LNCAP (cell line): ENCODE results near the gene SDR39U1.

Experiments
- TF ChIP-seq, protein P1 (sequence below): fragments of 450-650 bp; IDR thresholded peaks from 2 replicates; pipeline ENCODE4 v1.5.1; 2017; ENCODE audit warnings: mild to moderate bottlenecking

The SDR39U1 gene

DNA sequence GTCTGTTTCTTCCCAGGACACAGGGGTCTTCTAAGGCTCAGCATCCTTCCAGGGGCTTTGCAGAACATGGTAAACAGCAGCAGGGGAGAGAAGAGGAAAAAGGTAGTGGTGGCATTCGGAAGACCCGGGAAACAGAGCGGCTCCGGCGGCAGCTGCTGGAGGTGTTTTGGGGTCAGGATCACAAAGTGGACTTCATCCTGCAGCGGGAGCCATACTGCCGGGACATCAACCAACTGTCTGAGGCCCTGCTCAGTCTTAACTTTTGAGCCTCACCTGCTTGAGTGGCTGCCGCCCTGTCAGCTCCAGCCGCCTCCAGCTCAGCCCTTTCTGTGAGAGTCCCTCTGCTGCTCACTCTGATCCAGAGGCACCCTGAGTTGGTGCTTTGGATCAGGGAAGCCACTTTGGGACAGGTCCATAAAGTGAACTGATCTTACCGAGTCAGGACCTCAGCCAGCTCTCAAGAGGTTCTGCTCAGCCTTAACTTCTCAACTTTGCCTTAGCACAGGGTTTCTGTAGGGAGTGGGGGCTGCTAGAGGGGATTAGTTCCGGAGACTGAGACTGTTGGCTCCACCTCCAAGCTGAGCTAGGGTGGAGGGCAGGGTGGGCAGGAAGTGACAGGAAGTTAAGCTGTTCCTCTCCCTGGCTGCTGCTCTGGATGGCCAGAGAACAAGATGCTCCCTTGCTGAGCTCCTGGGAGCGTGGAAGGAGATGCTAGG lies 5.4 kb downstream of the SDR39U1 start:
- TF ChIP-seq, protein P1, sequence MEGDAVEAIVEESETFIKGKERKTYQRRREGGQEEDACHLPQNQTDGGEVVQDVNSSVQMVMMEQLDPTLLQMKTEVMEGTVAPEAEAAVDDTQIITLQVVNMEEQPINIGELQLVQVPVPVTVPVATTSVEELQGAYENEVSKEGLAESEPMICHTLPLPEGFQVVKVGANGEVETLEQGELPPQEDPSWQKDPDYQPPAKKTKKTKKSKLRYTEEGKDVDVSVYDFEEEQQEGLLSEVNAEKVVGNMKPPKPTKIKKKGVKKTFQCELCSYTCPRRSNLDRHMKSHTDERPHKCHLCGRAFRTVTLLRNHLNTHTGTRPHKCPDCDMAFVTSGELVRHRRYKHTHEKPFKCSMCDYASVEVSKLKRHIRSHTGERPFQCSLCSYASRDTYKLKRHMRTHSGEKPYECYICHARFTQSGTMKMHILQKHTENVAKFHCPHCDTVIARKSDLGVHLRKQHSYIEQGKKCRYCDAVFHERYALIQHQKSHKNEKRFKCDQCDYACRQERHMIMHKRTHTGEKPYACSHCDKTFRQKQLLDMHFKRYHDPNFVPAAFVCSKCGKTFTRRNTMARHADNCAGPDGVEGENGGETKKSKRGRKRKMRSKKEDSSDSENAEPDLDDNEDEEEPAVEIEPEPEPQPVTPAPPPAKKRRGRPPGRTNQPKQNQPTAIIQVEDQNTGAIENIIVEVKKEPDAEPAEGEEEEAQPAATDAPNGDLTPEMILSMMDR = peak; percentile 36

DNA sequence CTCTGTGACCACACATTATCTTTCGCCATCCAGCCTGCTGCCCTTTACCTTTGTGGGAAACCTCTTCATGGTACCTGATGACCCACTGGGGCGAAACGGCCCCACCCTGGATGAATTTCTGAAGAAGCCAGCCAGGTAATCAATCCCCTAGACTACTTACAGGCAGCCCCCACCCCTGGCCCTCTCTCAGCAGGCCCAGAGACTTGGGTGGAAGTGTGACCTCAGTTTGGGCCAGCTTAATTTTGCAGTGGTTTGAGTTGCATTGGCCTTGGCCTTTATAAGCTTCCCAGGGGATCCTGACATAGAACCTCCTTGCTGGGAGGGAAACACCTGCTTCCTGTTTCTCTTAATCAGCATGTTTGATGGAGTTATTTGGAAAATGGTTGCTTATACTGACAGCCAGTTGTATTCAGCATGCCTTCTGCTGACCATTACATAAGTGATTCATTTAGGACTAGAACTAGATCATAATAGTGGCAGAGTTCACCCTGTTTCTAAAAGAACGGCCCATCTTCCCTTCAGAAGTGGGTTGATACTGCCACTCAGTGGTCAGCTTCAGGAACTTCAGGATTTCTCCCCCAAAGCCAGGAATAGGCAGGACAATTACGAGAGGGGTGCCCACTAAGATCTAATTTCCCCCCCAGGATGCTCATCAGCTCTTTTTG lies 6.1 kb downstream of the SDR39U1 start:
- TF ChIP-seq, protein P1 = peak; percentile 80

DNA sequence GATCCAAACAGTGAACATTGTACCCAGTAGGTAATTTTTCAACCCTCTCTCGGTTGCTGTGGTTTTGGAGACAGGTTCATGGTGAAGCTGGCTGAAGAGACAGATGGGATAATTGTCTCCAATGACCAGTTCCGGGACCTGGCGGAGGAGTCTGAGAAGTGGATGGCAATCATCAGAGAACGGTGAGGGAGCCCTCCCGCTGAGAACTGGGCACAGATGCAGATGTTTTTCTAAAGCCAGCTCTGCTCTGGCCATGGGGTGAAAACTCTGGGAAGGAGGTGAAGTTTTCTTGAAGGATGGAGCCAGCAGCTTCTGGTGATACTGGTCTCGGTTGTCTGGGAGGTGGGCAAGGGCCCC lies 6.6 kb downstream of the SDR39U1 start:
- TF ChIP-seq, protein P1 = no peak

DNA sequence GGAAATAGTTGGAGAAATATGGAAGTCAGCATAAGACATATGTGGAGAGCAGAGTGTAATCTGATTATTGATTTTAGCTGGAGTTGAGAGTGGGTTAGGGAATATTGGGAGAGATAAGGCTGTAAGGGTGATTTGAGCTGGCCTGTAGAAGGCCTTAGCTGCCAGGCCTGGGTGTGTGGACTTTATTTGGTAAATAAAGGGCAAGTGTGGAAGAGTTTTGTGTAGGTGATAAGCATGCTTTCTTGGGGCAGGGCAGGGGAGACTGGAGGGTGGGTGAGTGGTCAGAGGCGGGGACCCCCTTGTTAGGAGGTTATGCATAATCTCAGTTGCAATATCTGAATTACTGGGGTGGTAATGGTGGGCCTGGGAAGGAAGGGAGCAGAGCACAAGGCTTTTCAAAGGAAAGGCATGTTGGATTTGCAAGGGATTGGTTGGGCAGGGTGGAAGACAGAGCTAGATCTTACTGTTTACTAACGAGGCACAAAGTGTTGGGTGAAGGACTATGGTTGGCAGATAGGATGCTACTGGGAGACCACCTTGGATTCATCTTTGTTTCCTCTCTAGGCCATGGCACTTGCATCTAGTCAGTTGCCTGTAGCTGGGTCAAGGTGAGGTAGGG lies 7.3 kb downstream of the SDR39U1 start:
- TF ChIP-seq, protein P1 = no peak

DNA sequence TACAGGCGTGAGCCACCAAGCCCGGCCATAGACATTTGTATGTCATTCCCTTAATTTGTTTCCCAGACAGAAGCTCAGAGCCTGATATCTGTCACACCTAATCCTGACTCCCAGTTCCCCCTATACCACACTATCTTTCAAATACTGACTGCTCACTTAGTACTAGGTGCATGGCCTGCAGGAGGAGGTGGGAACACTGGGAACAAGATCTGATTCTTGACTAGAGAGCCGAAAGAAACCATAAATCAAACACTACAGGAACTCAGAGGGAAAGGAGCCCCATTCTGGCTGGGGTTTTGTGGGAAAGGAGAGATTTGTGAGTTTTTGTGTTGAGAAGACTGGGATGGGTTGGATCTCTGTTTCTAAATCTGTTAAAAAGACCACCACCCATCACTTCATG lies 7.9 kb downstream of the SDR39U1 start:
- TF ChIP-seq, protein P1 = no peak

DNA sequence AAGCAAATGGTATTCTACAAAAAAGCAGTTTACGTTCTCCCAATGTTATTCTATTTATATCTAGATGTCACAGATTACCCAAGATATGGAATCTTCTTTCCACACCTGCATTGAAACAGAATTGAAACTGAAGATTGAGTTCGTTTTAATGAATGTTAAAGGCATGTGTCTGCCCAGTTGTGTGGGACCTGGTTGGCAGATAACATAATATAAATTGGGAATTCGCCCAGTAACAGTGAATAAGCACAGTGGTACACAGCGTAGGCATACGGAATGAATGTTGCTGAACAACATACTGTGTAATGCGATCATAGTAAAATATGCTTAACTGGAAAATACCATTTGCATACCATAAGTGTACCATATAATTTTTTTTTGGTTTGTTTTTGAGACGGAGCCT lies 8.5 kb downstream of the SDR39U1 start:
- TF ChIP-seq, protein P1 = no peak

DNA sequence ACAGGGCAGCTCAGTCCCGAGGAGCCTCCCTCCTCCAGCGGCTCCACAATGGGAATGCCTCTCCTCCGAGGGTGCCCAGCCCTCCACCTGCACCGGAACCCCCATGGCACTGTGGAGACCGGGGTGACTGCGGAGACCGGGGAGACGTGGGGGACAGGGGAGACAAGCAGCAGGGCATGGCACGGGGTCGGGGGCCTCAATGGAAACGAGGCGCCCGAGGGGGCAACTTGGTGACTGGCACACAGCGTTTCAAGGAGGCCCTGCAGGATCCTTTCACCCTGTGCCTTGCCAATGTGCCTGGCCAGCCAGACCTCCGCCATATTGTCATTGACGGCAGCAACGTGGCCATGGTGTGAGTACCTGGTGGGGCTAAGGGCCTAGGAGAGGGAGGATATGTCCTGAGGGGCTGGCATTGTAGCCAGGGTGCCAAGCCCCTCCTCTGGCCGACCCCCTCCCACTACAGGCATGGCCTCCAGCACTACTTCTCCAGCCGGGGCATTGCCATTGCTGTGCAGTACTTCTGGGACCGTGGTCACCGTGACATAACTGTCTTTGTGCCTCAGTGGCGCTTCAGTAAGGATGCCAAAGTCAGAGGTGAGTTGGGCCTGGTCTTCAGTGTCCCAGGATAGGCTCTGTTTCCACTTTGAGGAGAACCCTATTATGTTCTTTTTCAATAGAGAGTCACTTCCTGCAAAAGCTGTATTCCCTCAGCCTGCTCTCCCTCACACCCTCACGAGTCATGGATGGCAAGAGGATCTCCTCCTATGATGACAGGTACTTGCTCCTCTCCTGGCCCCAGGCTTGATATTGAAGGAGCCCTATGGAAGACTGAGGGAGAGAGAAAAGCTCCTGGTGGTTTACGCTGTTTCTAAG lies 10.1 kb downstream of the SDR39U1 start:
- TF ChIP-seq, protein P1 = no peak
